ENCODE results near the gene SIPA1L3. TPM values are rescaled to one million over a fixed set of nuclear protein-coding genes. Genes with fewer than 3 reads are reported as not detected.
A peak's percentile ranks its signal among the peaks of the same experiment; 100 is the strongest.

SIPA1L3 gene
- total and polyA plus RNA-seq, 2 of the 13 experiments (the other 11 are each of a cell fraction or from before 2014, with no cell fraction given): 5.5 to 7.7 TPM

DNA sequence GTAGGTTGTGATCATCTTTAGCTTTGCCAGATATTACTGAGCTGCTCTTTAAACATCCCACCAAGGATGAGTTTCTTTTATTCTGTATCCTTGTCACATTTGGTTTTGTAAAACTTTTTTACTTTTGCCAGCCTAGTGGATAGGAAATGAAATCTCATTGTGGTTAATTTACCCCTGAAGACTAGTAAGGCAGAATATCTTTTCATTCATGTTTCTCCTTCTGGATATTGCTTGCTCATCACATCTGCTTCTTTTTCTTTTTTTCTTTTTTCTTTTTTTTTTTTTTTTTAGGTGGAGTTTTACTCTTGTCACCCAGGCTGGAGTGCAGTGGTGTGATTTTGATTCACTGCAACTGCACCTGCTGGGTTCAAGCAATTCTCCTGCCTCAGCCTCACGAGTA, 31.3 kb downstream of the SIPA1L3 start:
- peaks cover 9% of the 10 kb centered on the region for H3K9me3 ChIP-seq (ENCODE audit: low read length)
- no peak overlapping the region for H3K27ac ChIP-seq (ENCODE audit: extremely low read length, insufficient read depth, low read length)
- H3K4me3 ChIP-seq (replicated peaks in 1 of 3; ENCODE audit: insufficient read depth in 1 of 3, low read depth in 2 of 3, low read length in 3 of 3): no peak overlapping the region
- no peak overlapping the region for H2AFZ ChIP-seq (ENCODE audit: low read length)
- FAIRE-seq (no peak), ATAC-seq (no peak), DNase-seq (ENCODE audit: low spot score) (no peak)
- intact Hi-C loops (cut with micrococcal nuclease; ENCODE audit: unreplicated experiment) (no loop called here), in situ Hi-C loops (cut with HindIII; ENCODE audit: extremely low pct_ligation_motif_present, low pct_unique_long_range_greater_than_20kb) (no loop called here)
- 100% methylated on average over 1 of the region's 1 CpG for WGBS (ENCODE audit: low lambda C conversion rate)
- no peak overlapping the region for H3K4me2 ChIP-seq (ENCODE audit: low read depth, low read length)
- H4K20me1 ChIP-seq (ENCODE audit: insufficient read depth, low read length): no peaks in the 10 kb centered on the region
- CTCF ChIA-PET (ENCODE audit: low intra/inter-chr PET ratio, low total read pairs): no interaction called here
- H3K36me3 ChIP-seq (replicated peaks in 1 of 2; ENCODE audit: control insufficient read depth in 1 of 2, insufficient read depth in 2 of 2, low read length in 2 of 2): no peaks in the 10 kb centered on the region; a peak in 1 of 5 replicates
- H3K9ac ChIP-seq (ENCODE audit: insufficient read depth, low read depth, low read length): no peak overlapping the region
- H3K79me2 ChIP-seq (ENCODE audit: insufficient read depth, low read length): peaks cover 32% of the 10 kb centered on the region
- no peaks in the 10 kb centered on the region for H3K27me3 ChIP-seq (ENCODE audit: control insufficient read depth in 1 of 2, insufficient read depth in 2 of 2, low read length in 2 of 2)
- POLR2A ChIA-PET: no interaction called here
- peaks cover 57% of the 10 kb centered on the region for H3K4me1 ChIP-seq (ENCODE audit: insufficient read depth, low read length)
- no TSS peak for BruUV-seq (replicated peaks)
- TF ChIP-seq SALL1 (CRISPR knock-in tag; IDR thresholded peaks at IDR 0.05): no peak
- TF ChIP-seq MAFK (conservative IDR thresholded peaks at IDR 0.05 in 1 of 2, IDR thresholded peaks at IDR 0.05 in 1 of 2; ENCODE audit: low read length in 2 of 2): peak; percentile 39 to 47

GRCh38 chr19:37941782-37942515, 34.9 kb downstream of the SIPA1L3 start:
- Histone ChIP-seq H3K4me1 (ENCODE audit: insufficient read depth, low read length) (peaks cover 35% of the 10 kb centered on the region), H3K4me3 (replicated peaks in 1 of 3; ENCODE audit: insufficient read depth in 1 of 3, low read depth in 2 of 3, low read length in 3 of 3) (no peak overlapping the region), H3K4me2 (ENCODE audit: low read depth, low read length) (peak overlapping the region; percentile 48), H2AFZ (ENCODE audit: low read length) (no peak overlapping the region), H3K9ac (ENCODE audit: insufficient read depth, low read depth, low read length) (no peak overlapping the region), H3K36me3 (replicated peaks in 1 of 2; ENCODE audit: control insufficient read depth in 1 of 2, insufficient read depth in 2 of 2, low read length in 2 of 2) (no peaks in the 10 kb centered on the region; a peak in 1 of 5 replicates), H4K20me1 (ENCODE audit: insufficient read depth, low read length) (no peaks in the 10 kb centered on the region), H3K79me2 (ENCODE audit: insufficient read depth, low read length) (peaks cover 18% of the 10 kb centered on the region), H3K9me3 (ENCODE audit: low read length) (no peaks in the 10 kb centered on the region), H3K27ac (ENCODE audit: extremely low read length, insufficient read depth, low read length) (peak overlapping the region; percentile 30), H3K27me3 (ENCODE audit: control insufficient read depth in 1 of 2, insufficient read depth in 2 of 2, low read length in 2 of 2) (no peaks in the 10 kb centered on the region; a peak in 1 of 5 replicates)
- no TSS peak for BruUV-seq (replicated peaks)
- in situ Hi-C loops (cut with HindIII; ENCODE audit: extremely low pct_ligation_motif_present, low pct_unique_long_range_greater_than_20kb): no loop called here
- WGBS (ENCODE audit: low lambda C conversion rate): 45% methylated on average over 11 of the region's 12 CpGs
- POLR2A ChIA-PET: interaction anchor here (1.0 to 1.3 kb wide), 2 partner anchors 10 kb away, joined by 3 to 9 read pairs; no protein-coding TSS in a partner anchor
- CTCF ChIA-PET (ENCODE audit: low intra/inter-chr PET ratio, low total read pairs): no interaction called here
- peak; percentile 56 for ATAC-seq
- no peak for FAIRE-seq
- intact Hi-C loops (cut with micrococcal nuclease; ENCODE audit: unreplicated experiment): loop anchor here (2.0 kb wide), 1 partner anchor 35 kb away; the partner anchor contains the start of genes SIPA1L3 and WDR87
- DNase-seq (ENCODE audit: low spot score): peak; percentile 57
- TF ChIP-seq NCOR1 (IDR thresholded peaks at IDR 0.05; ENCODE audit: borderline replicate concordance, low read length) (no peak), CREB1 (IDR thresholded peaks at IDR 0.05) (no peak), CREB1 (CRISPR knock-in tag; IDR thresholded peaks at IDR 0.05) (0 out of 2 replicates have a peak, but pooled peaks have one; percentile 8), SOX5 (CRISPR knock-in tag; IDR thresholded peaks at IDR 0.05; ENCODE audit: borderline replicate concordance) (peak; percentile 59; the same call in 1 of the 2 replicates), ZBTB1 (CRISPR knock-in tag; IDR thresholded peaks at IDR 0.05; ENCODE audit: borderline replicate concordance) (no peak), ZNF24 (IDR thresholded peaks at IDR 0.05) (peak; percentile 88), SOX6 (IDR thresholded peaks at IDR 0.05) (no peak), SOX6 (CRISPR knock-in tag; IDR thresholded peaks at IDR 0.05) (peak; percentile 64), NFYB (CRISPR knock-in tag; IDR thresholded peaks at IDR 0.05) (no peak), BHLHE40 (IDR thresholded peaks at IDR 0.05; ENCODE audit: low read length) (no peak), ZNF30 (CRISPR knock-in tag; IDR thresholded peaks at IDR 0.05) (no peak), ZNF484 (CRISPR knock-in tag; IDR thresholded peaks at IDR 0.05; ENCODE audit: borderline replicate concordance, low read depth) (no peak), SIX4 (CRISPR knock-in tag; IDR thresholded peaks at IDR 0.05) (no peak), THAP11 (CRISPR knock-in tag; IDR thresholded peaks at IDR 0.05) (0 out of 2 replicates have a peak, but pooled peaks have one; percentile 3)
- TF ChIP-seq, protein P1, sequence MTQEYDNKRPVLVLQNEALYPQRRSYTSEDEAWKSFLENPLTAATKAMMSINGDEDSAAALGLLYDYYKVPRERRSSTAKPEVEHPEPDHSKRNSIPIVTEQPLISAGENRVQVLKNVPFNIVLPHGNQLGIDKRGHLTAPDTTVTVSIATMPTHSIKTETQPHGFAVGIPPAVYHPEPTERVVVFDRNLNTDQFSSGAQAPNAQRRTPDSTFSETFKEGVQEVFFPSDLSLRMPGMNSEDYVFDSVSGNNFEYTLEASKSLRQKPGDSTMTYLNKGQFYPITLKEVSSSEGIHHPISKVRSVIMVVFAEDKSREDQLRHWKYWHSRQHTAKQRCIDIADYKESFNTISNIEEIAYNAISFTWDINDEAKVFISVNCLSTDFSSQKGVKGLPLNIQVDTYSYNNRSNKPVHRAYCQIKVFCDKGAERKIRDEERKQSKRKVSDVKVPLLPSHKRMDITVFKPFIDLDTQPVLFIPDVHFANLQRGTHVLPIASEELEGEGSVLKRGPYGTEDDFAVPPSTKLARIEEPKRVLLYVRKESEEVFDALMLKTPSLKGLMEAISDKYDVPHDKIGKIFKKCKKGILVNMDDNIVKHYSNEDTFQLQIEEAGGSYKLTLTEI (CRISPR knock-in tag; conservative IDR thresholded peaks at IDR 0.05): no peak
